DMS153 (cell line): ENCODE measurements around the gene VSX1.

Experiments used
- DNase-seq: peaks from one replicate; lab custom pipeline; 2025; lab: John Stamatoyannopoulos, UW

VSX1 gene

DNA sequence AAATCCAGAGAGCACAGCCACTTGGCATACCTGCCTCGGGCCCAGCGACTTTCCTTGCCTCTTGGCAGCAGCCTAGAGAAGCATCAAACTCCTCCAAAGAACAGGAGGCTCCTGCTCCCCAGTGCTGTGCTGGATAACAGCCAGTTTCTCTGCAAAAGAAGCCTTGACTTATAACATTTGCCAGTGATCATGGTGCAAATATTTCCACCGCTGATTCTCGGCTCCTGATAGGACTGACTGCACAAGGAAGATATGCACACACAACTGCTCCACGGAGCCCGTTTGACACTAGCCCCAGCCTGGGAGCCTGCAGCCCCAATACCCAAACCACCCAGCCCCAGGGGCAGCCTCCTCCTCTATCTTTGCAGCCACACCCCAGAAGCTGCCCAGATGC is 41.5 kb downstream of the VSX1 start:
- DNase-seq, result no peak

DNA sequence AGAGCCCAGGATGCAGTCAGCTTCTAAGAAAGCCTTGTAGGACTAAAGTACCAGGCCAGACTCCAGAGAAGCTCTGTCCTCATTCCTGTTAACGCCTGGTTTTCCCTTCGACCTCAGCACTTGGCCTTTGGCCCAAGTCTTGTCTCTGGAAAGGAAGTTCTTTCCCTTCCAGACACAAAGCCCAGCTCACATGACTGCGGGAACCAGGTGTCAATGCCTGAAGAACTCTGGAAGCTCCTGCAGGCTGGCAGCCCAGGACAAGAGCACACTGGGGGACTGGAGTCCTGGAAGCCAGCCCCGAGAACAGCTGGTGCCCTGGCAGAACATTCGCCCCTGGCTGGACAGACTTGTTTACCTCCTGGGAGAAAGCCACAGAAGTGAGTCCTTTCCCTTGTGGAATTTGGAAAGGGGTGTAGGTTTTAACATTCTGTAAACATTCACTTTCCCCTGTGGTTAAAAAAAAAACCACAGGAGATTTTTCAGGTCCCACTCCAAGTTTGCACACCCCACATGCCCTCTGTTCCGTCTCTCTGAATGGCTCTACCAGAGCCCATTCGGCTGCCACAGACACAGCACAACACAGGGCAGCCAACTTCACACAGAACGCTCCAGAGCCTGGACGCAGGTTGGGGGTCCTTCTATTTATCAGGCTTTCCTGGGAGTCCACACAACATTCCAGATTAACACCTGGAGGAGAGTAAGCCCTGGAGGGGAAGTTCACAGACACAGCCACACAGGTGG is 42.1 kb downstream of the VSX1 start:
- no peak for DNase-seq

DNA sequence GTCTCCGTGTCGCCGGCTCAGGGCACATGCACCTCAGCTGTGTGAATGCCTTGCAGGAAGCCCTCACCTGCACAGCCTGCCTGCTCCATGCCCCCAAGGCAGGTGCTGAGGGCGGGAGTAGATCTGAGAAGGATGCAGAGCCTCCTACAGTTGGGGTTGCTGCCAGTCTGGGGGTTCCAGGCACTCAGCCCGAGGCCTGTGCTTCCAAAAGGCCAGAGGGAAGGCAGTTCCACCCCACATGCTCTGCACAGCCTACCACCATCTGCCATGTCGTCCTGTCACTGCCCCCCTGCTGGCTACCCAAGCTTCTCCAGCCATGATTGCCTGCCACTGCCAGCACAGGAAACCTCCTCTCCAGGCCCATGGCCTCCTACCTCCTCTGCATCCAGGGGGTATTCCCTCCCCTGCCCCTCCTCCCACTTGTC is 43.3 kb downstream of the VSX1 start:
- DNase-seq, result no peak

DNA sequence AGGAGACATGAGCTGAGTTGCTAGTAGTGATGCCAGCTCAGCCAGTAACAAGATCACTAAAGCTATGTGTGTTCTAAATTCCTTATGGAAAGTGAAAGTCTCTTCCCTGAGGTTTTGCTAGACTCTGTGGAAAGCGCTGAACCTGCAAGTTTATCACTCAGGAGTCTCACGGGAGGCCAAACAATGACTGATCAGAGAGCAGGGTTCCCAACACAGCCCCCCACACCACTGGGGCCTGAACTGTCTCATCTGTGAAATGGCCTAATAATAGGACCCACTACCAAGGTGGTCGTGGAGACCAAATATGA is 43.9 kb downstream of the VSX1 start:
- no peak for DNase-seq

- DNase-seq, result peak; percentile 51
Measured at GRCh38 chr20:25037288-25038102, 44.4 kb downstream of the VSX1 start.

GRCh38 chr20:25036331-25036936 is 45.5 kb downstream of the VSX1 start:
- DNase-seq, result no peak

DNA sequence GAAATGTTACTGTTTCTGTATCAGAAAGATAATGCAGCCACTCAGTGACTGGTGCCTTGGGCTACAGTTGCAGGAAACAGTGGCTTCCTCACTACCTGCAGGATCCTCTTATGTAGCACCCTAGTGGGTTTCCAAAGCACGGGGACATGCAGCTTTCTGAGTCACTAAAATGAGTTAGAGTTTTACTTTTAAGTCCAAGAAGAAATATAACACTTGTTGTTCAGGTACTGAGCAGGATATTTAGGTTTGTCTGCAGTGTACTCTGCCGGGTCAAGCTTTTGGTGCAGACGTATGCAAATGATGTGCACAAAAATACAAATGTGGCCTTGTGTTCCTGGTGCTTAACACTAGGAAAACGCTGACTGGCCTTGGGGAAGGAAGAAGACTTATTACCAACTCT is 46.0 kb downstream of the VSX1 start:
- DNase-seq, result no peak

DNA sequence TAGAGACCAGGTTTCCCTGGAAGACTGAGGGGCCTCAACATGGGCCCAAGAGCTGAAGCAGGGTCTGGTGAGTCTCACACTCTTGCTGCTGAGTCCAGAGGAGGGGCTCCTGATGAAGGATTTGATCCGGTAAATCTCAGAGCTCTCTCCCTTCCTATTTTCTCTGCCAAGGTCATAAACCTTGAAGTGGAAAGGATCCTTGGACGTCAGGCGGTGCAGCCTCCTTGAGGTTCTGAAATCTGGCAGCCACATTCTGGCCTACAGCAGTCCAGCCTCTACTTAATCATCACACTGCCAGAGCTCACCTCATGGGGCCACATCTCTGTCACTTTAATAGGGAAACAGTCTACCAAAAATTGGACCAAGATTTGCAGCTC is 48.0 kb downstream of the VSX1 start:
- DNase-seq, result no peak

- DNase-seq, result no peak
Measured at GRCh38 chr20:25033265-25033923, 48.5 kb downstream of the VSX1 start.

- DNase-seq, result no peak
Measured at GRCh38 chr20:25032478-25033264, 49.3 kb downstream of the VSX1 start.

DNA sequence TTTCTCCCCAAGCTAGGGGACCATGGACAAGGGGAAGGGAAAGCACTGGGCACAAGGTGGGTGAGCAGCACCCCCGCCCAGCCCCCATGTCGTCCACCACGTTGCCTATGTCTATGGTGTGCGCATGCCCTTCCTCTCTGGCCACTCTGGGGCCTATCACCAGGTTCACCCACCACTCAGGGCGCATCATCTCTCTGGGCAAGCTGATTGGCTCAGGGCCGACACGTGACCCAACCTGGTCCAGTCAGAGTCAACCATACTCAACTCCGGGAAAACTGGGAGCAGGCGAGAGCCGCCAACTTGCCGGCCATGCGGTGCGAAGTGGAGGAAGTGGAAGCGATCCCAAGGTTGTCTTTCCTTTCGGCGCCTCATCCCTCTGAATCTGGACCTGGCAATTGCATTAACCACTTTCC is 49.9 kb downstream of the VSX1 start:
- DNase-seq, result no peak

GRCh38 chr20:25031241-25031640 is 50.7 kb downstream of the VSX1 start:
- DNase-seq, result no peak

GRCh38 chr20:25030649-25031207 is 51.2 kb downstream of the VSX1 start:
- DNase-seq, result no peak

DNA sequence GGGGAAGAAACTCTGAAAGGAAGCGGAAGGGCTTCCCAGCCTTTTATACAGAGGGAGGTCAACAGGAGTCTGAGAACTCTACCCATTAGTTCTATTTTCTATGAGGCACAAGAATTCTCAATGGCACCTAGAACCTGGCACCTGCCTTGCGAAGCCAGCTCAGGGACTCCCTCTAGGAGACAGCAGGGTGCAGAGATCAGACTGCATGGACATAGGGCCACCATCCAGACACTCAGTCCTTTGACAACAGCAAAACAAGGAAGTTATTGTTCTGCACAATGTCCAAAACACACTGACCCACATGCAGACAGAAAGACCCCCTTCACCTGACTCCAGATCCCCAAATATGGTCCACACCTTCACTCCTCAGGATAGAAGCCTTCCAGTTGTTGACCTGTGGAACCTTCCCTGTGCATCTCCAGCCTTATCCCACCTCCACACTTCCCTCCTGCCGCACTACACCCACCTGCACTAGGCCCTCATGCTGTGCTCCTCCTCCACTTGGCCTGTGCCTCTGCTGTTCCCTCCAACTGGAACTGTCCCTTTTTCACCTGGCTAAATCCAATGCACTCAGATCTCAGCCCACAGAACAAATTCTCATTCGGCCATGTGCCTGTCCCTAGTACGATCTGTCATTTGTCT is 51.8 kb downstream of the VSX1 start:
- no peak for DNase-seq

- DNase-seq, result no peak
Measured at GRCh38 chr20:25025986-25026605, 55.8 kb downstream of the VSX1 start.
